Activated naive CD8-positive, alpha-beta T cell treated with anti-CD3 and anti-CD28 coated beads, Interleukin-2, amount 50 U/mL, for 16 hours (primary cell): Measurements from ENCODE around the gene KCNJ10.

Experiments
- DNase-seq: peaks from one replicate; pipeline ENCODE4 v3.0.0-alpha.2; 2020; ENCODE audit warnings: low read depth, low spot score

The KCNJ10 gene

GRCh38 chr1:160025314-160025713, 44.6 kb downstream of the KCNJ10 start:
- no peak for DNase-seq

- no peak for DNase-seq
Observed at GRCh38 chr1:160024195-160024905, 45.6 kb downstream of the KCNJ10 start.

GRCh38 chr1:160022330-160023310, 47.3 kb downstream of the KCNJ10 start:
- no peak for DNase-seq

DNA sequence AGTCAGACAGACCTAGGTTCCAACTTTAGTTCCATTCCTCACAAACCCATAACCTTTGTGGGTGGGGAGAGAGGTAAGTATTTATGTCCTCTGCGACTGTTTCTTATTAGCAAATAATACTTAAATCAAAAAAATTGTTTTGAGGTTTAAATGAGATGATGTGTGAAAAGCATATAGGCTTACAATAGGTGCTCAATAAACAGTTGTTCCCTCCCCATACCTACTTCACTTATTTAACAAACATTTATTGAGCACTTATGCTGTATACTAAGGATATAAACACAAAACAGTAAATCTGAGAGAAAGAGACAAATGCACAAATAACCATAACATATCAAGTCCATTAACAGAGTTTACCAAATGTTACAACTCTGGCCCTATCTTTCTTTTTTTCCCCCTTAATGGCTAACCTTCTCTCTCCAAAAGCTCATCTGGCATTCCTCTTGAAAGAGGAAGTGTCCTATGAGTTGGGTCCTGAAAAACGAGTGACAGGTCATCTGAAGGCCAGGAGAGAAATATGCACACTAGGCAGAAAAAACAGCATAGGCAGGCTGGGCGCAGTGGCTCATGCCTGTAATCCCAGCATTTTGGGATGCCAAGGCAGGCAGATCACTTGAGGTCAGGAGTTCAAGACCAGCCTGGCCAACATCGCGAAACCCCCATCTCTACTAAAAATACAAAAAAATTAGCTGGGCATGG, 48.4 kb downstream of the KCNJ10 start:
- no peak for DNase-seq

- DNase-seq: no peak
Observed at GRCh38 chr1:160020196-160020595, 49.8 kb downstream of the KCNJ10 start.

DNA sequence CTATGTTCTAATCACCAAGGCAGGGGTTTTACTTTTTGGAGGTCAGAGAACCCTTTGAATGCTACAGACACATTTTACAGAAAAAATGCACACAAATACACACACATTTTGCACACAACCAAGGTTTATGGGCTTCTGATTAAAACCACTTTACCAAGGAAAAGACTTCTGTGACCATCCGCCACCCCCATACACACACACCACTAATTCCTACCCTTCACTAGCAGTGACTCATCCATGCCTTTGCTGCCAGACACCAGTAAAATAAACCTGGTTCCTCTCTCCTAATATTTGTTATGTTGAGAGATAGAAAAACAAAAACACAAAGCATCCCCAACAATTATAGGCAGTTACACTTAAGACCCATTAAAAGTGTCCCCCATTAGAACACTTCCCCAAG, 51.1 kb downstream of the KCNJ10 start:
- no peak for DNase-seq

- DNase-seq: no peak
Observed at GRCh38 chr1:160018347-160018746, 51.6 kb downstream of the KCNJ10 start.

DNA sequence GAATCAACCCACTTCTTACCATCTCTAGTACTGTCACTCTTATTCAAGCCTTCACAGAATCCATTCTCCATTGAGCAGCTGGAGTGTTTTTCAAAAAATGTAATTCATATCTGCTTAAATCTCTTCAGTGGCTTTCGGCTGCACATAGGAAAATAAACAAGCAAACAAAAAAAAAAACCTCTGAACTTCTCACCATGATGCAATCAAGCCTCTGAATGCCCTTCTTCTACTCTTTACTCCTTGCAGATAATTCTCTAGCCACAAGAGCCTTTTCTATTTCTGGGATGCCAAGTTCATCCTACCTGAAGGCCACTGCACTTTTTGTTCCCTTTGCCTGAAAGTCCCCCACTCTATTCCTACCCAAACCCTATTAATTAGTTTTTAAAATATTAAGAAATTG, 52.4 kb downstream of the KCNJ10 start:
- no peak for DNase-seq

GRCh38 chr1:160011781-160012180, 58.2 kb downstream of the KCNJ10 start:
- DNase-seq: no peak

DNA sequence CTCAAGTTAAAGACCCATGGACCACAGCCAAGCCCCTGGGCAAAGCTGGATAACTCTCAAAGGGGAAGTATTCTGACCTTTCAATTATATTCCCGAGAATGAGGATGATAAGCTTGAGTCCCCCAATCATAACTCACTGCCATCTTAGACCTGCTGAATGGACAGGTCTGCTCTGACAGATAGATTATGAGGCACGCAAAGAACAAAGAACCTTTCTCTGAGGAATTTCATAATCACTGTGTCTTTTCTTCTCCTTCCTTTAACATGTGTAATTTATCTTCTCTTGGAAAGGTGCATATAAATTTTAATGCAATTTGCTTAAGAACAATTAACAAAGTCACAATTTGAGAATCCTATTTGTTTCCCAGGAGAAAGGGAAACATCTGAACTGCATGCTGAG, 60.2 kb downstream of the KCNJ10 start:
- no peak for DNase-seq

GRCh38 chr1:160009081-160009480, 60.9 kb downstream of the KCNJ10 start:
- DNase-seq: no peak

GRCh38 chr1:160007577-160008200, 62.3 kb downstream of the KCNJ10 start:
- no peak for DNase-seq

DNA sequence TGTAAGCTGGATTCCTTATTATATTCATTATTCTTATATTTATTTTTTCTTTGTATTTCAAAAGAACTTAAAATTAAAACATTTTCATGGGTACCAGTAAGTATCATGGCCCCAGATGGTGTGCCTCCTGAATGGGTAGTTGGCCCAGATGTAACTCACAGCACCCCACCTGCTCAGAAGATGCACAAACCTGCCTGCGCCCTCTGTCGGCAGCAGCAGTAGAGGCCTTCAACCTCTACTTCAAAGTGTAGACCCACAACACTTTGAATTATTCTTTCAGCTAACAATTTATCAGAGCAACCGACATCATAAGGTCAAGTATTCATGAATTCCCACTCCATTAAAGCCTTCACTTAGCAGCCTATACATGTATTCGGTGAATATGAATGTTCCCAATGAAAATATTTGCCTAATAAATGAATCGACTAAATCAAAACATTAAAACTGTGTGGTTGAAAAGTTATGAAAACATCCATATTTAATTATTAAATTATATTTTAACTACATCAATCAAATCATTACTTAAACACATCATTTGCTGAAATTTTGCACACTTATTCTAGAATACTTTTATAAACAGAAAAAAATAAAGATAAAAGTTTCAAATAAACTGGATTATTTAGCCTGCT, 63.5 kb downstream of the KCNJ10 start:
- peak; percentile 54 for DNase-seq

DNA sequence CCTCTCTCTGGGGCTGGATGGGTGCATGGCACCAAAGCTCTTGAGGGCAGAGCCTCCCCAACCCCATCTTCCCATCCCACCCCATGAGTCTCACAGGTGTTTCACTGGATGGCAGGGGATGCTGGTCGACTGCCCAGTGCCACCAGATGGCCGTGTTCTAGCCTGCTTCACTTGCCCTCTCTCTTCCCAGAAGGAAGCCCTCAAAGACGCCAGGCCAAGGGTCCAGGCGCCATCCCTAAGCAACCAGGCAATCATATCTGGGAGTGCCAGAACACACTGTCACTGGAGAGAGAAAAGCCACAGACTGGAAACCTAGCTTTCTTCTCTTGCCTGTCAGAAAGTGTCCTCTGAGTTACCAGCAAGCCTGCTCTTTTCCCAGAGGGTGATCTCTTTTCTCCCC, 64.9 kb downstream of the KCNJ10 start:
- DNase-seq: no peak

- no peak for DNase-seq
Observed at GRCh38 chr1:160004425-160004824, 65.5 kb downstream of the KCNJ10 start.

- no peak for DNase-seq
Observed at GRCh38 chr1:160004001-160004400, 66.0 kb downstream of the KCNJ10 start.

GRCh38 chr1:160001440-160001839, 68.5 kb downstream of the KCNJ10 start:
- no peak for DNase-seq

GRCh38 chr1:159999204-159999603, 70.8 kb downstream of the KCNJ10 start:
- DNase-seq: no peak

GRCh38 chr1:159996653-159997052, 73.3 kb downstream of the KCNJ10 start:
- DNase-seq: no peak

GRCh38 chr1:159994896-159995295, 75.1 kb downstream of the KCNJ10 start:
- no peak for DNase-seq

DNA sequence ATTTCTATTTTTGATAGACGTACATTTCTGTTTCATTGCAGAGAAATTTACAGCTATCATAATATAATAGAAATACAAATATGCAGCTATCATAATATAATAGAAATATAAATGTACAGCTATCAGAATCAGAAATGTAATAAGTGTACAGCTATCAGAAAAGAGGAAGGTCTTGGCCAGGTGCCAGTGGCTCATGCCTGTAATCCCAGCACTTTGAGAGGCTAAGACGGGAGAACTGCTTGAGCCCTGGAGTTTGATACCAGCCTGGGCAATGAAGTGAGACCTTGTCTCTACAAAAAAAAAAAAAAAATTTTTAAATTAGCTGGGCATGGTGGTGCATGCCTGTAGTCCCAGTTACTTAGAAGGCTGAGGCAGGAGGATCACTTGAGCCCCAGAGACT, 76.0 kb downstream of the KCNJ10 start:
- no peak for DNase-seq
